Stimulated activated CD4-positive, alpha-beta T cell treated with anti-CD3 and anti-CD28 coated beads, TNF-alpha, amount 100 ng/mL, for 4 hours (primary cell): ENCODE measurements around the gene ZNF746.
A peak's percentile ranks its signal among the peaks of the same experiment; 100 is the strongest.
"Not testable (repeated sequence)": the region's sequence is repeated elsewhere in the genome, so short reads cannot be mapped to it uniquely, and the experiment has no call there.

ENCODE experiments used
- DNase-seq, 3 experiments: peaks; one replicate each; pipeline ENCODE4 v3.0.0-alpha.2; 2020; ENCODE audit warnings: low read depth in 3 of 3

Gene ZNF746

DNA sequence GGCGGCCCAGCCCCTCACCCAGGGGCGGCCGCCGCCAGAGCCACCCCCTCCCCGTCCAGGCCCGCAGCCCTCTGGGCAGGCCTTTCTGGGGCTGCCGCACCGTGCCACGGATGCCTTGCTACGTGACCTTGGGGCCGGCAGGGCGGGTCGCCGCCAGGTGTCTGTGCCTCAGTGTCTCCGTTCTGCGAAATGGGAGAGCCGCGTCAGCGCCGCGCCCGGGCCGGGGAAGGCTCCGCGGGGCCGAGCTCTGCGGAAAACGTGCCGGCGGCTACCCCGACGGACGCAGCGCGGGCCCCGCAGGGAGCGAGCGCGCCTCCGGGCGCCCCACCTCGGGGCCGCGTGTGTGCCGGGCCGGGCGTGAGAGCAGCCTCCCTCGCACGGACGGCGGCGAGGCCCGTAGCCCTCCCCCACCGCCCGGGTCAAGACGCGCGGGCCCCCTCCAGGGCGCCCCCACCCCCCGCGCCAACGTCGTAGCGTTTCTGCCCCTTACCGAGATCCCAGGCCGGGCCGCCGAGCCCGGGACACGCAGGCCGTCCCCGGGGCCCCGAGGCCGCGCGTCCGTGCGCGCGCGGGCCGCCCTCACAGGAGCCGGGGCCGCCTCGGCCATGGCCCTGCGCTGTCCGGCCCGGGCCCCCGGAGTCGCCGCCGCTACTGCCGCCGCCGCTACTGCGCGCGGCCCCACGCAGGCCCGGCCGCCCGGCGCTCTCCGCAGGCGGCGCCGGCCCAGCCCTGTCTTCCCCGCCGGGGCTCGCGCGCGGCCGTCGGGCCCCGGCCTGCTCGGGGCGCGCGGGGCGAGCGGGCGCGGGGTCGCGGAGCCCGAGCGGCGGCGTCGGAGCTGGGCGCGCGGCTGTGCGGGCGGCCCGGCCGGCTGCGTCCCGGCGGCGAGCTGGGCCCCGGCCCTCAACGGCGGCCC lies 37.8 kb downstream of the ZNF746 start:
- DNase-seq, result peak in 1 of 3 experiments; percentile 17

DNA sequence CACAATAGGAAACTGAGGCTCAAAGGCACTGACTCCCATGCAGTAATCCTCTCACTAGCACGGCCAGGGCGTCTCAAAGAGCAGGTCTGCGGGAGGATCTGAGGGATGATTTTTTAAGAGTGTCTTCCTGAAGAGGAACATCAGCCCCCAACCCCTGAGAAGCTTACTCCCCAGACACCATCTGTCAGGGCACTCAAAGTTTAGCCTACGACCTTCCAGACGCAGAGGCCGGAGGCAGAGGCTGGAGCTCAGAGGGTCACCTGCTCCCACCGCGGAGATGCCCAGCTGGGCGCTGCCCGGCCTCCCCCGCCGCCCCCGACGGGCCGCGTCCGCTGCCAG lies 38.4 kb downstream of the ZNF746 start:
- DNase-seq, result no peak

DNA sequence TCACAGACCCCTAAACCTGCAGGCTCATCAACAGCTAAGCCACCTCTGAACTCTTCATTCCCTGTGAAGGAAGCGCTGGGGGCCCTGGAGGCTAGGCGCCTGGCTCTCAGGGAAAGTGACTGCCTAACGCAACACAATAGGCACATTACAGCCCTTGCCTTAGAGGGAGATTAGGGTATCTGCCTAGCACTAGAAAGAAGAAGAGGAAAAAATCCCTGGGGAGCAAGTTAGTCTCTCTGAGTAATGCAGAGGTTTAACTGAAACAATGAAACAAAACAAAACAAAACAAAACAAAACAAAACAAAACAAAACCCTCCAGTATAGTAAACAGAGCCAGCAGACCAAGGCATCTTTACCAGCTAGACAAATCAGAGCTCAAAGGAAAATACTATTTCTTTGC lies 39.4 kb downstream of the ZNF746 start:
- DNase-seq, result no peak

DNA sequence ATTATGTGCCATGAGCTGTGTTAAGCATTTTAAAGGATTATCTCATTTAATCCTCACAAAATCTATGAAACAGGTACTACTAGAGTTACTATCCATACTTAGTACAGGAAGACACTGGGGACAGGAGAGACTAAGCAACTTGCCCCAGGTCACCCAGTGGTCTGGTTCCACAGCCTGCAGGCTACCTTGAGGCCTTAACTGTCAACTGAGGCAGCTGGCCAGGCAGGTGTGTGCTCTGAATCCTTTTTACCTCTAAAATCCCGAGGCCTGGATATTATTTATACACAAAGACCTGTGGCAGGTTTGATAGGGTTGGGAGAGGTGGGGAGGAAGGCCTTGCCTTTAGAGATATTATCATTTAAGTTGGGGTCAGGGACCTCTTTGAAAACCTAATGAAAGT lies 39.8 kb downstream of the ZNF746 start:
- no peak for DNase-seq

DNA sequence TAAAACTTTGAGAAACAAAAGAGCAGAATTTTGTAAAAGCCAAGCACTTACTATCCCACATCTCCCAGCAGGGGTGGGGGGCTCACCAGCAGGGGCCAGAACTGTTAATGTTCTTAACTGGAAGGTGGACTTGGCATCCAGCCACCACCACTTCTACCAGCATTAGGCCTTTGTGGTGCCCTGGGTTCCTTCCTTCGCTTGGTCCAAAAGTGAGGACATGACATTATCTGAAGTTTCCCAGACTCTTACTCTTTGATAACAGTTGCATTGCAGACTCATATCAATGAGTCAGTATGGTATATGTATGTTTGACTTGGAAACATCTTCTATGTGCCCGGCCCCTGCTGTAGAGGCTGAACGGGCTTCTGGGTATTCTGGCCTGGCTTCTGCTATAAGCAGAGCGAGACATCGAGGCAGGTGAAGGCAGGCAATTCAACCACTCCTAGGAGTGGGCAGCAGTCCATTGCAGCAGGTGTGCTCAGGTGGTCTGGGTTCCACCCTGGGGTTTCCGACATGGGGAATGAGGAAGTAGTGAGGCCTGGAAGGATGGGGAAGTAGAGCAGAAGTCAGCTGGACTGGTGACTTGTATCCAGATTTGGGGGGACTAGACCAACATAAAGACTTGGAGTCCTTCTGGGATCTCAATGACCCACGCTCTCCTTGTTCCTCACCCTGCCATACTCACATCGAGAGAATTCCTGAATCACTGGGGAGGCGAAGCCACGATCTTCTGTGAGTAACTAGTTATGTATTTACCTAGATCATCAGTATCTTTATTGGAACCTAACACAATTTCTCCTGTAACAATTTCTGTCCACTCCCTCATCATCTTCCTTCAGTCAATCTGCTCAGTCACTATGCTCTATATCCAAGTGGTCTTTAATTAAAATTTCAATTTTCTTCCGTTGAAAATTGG lies 40.8 kb downstream of the ZNF746 start:
- DNase-seq, result no peak

DNA sequence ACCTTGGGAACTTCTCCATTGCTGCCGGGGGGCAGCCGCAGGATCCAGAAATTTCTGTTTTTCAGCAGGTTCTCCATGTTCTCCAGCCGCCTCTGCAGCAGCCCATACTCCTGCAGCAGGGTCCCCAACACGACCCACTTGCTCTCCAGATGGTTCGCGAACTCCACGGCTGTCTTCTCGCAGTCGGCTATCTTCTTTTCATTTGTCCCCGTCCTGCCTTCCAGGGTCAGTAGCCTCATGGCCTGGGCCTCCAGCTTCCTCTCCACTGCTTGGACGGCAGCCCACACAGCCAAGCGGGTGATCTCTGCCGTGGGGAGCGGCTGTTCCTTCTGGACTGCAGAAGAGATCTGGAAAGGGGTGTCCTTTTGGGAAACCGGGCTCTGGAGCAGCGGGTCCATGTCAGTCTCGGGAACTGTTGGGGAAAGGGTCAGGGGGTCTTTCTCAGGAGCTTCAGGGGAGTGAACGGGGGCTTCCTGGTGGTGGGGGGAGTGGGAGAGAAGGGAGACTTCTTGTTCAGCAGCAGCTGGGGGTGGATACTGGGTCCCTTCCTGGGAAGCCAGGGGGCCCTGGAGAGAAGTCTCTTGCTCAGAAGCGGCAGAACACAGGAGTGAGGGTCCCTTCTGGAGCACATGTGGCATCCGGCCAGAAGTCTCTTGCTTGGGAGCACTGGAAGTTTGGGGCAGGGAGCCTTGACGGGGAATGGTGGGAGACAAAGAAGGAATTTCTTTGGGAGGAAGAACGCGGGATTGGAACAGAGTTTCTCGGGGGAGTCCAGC lies 42.2 kb downstream of the ZNF746 start:
- DNase-seq, result no peak

DNA sequence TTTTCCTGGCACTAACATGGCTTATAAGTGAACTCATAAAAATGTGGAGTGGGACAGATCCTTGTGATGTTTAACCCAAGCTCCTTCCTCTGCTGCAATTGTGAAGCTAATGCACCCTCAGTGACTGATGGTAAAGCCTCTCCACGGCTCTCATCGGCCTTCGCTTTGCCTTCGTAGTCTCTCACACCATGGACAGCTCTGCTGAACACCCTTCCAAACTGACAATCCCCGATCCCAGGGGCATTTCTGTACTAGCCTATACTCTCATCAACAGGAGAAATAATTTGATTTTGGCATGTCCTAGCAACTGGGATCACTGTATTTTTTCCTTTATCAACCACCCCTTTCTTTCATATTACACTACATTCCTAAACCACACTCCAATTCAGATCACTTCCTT lies 42.9 kb downstream of the ZNF746 start:
- no peak for DNase-seq

DNA sequence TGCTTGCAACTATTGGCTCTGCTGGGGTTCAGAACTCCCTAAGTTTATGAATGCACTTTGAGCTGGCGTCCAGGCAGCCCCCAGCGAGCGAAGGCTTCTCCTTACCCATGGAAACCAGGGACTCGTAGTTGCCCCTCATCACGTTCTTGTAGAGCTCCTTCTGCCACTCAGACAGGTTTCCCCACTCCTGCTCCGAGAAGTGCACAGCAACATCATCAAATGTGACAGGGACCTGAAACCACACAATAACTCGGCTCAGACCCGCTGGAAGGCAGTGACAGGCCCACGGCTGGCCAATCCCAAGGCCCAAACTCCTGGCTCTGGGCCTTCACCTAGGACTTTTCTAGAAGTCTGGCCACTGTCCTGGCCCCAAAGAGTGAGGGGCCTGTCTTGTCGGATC lies 43.6 kb downstream of the ZNF746 start:
- DNase-seq, result no peak

DNA sequence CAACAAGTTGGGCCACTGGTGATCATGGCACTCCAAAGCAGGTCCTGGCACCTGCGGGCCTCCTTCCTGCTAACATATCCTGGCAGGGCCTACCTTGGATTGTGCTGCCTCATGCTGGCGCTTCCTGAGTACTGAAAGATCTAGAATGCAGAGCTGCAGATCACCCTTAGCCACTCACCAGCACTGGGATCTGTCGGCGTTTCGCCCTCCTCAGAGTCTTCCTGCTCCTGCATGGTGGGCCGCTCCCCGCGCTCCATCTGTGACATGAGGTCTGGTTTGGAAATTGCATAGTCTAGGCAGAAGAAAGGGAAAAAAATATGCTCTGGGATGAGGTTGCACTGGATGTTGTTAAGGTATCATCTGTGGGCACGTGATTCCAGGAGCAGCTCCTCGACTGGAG lies 46.8 kb downstream of the ZNF746 start:
- no peak for DNase-seq

DNA sequence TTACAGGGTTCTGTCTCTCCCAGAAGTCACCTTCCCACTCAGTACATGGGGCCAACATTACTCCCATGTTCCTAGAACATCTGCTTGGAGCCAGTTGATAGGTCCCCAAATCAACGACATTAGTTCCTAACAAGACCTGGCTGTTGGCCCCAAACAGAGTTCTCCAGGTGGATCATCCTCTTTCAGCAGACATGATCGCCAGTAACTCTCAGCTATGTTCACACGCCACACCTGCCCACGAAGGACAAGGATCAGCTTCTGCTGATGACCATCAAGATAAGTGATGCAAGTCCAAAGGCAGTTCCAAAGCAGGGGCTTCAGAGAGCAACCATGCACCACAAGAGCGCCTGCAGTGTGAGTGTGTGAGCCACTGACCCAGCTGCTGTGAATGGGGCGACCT lies 47.7 kb downstream of the ZNF746 start:
- DNase-seq, result no peak

DNA sequence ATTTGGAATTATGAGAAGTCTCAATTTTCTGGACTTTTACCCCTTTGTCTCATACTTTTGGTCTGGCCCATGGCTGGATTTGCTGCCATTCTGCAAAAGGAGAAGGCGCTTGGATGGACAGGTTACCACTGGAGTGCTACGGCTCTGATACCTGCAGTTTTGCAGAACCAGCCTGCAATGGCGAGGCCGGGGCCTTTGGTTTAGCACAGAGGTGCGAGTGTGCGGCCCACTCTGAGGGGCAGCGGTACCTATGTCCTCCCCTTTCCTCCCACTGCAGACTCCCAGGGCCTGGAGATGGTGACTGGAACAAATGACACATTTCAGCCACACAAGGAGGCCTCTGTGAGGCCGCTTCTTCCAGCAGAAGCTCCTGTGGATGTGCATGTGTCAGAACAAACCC lies 48.6 kb downstream of the ZNF746 start:
- no peak for DNase-seq

DNA sequence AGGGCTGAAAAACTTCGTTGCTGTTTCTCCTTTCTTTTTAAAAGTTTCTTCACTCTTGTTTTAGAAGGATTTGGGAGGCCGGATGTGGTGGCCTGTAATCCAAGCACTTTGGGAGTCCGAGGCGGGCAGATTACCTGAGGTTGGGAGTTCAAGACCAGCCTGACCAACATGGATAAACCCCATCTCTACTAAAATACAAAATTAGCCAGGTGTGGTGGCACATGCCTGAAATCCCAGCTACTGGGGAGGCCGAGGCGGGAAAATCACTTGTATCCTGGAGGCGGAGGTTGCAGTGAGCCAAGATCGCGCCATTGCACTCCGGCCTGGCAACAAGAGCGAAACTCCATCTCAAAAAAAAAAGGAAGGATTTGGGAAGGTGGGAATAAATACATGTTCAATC lies 51.6 kb downstream of the ZNF746 start:
- DNase-seq, result not testable (repeated sequence)

DNA sequence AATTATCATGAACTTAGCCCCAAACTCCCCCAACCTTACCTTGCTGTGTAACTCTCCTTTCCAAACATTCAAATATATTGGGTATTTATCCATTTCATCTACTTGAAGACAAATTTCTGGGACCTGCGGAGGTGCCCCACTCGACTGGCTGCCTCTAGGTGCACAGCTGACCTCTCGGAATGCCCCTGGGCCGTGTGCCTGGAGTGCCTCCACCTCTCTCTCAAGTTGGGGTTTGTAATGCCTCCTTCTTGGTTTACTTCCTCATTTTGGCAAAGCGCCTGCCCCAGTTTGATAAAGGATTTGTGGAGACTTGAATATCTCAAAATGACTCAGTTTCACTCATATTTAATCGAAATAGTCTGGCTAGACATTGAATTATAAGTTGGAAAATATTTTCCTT lies 53.3 kb downstream of the ZNF746 start:
- DNase-seq, result no peak

DNA sequence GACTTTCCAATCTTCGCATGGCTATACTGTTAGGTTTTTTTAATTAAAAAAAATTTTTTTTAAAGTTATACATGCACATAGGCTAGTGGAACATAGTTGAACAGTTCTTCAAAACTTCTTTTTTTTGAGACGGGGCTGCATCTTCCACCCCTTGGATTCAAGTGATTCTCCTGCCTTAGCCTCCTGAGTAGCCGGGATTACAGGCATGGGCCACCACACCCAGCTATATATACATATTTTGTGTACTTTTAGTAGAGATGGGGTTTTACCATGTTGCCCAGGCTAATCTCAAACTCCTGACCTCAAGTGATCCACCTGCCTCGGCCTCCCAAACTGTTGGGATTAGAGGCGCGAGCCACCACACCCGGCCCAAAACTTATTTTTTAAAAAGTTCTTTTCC lies 54.1 kb downstream of the ZNF746 start:
- no peak for DNase-seq

DNA sequence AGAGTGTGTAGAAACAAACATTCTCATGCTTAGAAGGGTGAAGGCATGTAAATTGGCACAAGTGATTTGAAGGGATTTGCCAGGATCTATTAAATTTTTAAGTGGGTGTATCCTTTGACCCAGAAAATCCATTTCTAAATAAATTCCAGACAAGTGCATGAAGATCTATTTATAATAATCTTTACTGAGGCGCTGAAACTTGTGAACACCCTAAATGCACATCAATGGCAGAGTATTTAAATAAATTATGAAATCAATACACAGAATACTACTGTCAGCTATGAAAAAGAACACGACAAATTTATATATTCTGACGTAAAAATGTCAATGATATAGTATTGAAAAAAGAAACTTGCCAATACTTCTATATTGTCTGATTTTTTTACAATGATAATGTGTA lies 54.7 kb downstream of the ZNF746 start:
- DNase-seq, result no peak

DNA sequence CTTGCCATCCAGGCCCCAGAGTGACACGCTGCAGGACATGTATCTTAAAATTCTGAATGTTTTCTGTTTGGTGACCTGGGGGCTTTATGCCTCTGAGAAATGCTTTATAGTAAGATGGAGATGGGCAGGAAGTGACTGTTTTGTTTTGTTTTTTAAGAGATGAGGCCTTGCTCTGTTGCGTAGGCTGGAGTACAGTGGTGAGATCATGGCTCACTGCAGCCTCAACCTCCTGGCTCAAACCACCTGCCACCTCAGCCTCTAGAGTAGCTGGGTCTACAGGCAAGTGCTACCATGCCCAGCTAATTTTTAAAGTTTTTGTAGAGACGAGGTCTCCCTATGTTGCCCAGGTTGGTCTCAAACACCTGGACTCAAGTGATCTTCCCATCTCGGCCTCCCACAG lies 57.4 kb downstream of the ZNF746 start:
- no peak for DNase-seq

DNA sequence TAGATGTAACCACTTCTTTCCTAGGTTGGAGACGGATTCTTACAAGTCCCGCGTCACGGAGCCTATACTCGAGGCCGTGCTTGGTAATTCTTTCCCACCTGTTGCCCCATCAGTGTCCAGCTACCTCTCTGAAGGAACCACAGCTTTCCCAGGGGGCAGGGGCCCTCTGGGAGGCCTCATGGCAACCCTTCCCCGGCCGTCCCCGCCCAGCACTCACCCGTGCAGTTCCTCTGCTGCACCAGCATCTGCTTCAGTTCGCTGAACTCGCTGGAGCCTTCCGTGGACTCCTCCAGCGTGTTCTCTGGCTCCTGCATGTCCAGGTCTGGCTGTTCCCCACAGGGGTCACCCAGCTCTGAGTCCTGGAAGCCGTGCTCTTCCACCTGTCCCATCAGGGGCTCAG lies 61.3 kb downstream of the ZNF746 start:
- DNase-seq, result no peak

DNA sequence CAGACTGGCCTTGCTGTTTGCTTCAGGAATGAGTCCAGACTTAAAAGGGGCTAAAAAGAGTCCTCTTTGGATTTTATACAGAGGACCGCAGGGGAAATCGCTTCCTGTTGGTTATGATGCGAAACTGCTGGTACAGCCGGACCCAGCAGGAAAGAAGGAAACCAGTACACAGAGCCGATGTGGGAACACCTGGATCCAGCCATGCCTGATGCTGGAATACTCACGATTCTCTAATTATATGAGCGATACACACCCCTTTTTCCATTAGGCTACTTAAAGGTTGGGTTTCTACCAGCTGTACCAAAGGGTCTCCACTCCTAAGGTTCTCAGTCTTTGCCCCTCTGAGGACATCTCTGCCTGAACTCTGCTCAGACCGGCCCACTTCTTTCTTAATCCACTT lies 64.5 kb downstream of the ZNF746 start:
- no peak for DNase-seq

DNA sequence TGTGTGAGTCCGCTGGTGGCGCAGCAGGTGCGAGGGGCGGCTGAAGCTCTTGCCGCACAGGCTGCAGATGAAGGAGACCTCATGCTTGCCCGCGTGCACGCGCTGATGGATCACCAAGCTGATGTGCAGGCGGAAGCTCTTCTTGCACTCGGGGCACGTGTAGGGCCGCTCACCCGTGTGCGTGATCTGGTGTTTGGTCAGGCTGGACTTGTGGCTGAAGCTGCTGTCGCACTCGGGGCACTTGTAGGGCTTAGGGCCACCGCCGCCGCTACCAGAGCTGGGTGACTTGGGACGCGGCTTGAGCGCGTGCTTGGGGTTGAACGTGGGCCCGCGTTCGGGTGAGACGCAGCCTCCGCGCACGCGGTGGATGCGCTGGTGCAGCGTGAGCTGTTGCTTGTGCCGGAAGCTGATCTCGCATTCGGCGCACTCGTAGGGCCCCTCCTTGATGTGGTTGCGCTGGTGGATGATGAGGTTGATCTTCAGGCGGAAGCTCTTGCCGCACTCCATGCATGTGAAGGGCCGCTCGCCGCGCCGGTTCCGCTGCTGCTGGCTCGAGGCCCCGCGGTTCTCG lies 65.4 kb downstream of the ZNF746 start:
- no peak for DNase-seq

DNA sequence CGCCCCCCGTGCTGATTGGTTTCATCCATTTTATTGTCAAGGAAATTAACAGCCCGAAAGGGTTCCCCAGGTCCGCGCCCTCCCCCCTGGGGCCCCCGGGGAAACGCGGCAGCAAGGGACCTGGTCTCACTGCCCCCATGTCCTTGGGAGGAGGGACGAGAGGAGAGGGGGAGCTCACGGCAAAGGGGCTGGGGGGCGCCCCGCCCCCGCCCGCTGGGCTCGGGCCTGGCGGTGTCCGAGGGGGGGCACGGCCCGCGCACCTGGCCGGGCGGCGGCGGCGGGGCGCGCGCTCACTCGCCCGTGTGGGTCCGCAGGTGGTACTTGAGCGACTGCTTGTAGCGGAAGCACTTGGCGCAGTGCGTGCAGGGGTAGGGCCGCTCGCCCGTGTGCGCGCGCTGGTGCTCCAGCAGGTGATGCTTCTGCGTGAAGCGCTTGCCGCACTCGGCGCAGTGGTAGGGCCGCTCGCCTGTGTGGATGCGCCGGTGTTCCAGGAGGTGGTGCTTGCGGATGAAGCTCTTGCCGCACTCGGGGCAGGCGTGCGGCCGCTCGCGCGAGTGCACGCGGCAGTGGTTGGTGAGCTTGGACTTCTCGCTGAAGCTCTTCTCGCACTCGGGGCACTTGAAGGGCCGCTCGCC lies 66.0 kb downstream of the ZNF746 start:
- DNase-seq, result no peak

DNA sequence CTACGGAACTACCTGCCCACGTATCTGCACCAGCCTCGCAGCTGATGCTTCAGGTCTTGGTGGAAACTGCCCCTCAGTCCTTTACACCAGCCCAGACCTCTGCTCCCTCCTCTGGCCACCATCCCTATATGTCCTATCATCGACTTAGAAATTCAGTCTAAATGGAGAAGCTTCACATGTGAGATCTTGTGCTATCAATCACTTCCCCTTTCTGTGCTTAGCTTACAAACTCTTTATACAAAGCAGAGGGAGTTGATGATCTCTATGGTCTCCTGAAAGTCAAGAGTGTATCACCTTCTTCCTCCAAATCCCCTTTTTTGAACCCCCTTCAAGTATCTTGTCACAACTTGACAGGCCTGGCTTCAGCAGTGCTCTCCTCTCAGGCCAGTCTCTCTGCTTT lies 67.4 kb downstream of the ZNF746 start:
- no peak for DNase-seq
